Measurements from ENCODE around the gene SKAP1.
"Not testable (repeated sequence)": the region's sequence is repeated elsewhere in the genome, so short reads cannot be mapped to it uniquely, and the experiment has no call there.

SKAP1 gene

DNA sequence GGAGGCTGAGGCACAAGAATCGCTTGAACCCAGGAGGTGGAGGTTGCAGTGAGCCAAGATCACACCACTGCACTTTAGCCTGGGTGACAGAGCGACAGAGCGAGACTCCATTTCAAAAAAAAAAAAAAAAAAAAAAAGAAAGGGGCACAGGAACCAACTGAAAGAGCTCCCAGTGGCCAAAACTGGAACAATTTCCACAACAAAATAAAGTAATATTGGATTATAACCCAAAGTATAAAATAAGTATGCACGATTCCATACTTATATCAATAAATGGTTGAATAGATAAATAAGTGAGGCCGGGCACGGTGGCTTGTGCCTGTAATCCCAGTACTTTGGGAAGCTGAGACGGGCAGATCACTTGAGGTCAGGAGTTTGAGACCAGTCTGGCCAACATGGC is 19.2 kb downstream of the SKAP1 start:
- not testable (repeated sequence) for DNase-seq

DNA sequence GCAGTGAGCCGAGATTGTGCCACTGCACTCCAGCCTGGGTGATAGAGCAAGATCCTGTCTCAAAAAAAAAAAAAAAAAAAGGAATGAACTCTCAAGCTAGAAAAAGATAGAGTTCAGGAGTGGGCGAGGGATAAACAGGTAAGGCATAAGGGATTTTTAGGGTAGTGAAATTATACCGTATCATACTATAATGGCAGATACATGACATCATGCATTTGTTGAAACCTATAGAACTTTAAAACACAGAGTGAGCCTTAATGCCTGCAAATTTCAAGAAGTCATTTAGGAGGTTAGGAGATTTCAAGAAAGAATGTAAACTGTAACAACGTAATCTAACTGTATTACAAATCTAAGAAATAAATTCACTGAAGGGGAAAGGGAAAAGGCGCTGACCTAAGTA is 20.4 kb downstream of the SKAP1 start:
- DNase-seq = no peak

DNA sequence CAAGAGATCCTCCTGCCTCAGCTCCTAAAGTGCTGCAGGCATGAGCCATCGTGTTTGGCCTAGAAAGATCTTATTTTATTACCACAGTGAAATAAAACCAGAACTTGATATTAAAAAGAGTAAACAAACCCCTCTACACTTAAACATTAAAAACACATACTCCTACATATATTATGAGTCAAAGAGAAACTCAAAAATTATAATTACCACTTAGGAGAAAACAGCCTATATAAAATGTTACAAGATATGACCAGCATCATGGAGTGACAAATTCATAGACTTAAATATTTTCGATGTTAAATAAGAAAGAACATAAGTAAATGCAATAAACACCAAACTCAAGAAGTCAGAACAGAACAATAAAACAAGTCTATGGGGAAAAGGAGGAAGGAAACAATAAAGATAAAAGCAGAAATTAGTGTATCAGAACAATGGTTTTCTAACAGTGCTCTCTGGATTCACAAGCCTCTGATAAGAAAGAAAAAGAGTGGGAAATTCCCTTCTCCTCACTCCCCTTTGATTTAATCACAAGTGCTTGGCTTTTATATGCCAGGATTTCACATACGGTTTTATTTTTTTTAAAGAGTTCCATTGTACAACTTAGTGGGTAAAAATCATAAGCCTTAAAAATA is 23.0 kb downstream of the SKAP1 start:
- no peak for DNase-seq

DNA sequence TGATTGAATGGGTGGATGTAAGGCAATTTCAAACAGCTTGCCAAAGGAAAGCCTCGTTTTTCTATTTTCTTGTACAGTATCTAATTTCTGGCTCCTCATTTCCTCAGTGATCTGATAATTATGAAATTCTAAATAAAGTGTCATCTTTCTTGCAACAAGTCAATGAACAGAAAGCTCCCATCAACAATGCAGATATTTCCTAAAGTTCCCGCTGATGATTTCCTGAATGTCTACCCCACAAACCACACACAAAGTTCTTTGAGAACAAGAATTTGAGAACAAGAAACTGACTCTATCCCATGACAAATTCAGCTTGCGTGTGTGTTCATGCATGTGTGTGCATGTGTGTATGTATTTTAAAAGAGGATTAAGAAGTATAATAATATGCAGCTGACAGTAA is 35.2 kb downstream of the SKAP1 start:
- DNase-seq = no peak

DNA sequence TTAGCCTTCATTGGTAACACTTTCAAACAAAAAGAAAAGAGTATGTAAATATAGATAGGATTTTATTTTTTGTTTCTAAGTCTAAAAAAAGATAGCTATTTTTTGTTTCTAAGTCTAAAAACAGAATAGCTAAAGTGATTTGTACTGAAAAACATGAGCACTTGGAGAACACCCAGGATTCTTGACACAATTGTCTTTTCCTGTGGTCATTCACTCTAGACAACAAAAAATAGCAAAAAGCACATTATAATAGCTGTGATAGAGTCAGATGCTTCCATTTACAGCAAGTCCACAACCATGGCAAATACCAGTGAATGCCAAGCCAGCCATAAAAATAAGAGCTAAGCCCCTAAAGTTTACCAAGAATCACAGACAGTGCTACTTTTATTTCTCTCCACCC is 36.7 kb downstream of the SKAP1 start:
- no peak for DNase-seq

DNA sequence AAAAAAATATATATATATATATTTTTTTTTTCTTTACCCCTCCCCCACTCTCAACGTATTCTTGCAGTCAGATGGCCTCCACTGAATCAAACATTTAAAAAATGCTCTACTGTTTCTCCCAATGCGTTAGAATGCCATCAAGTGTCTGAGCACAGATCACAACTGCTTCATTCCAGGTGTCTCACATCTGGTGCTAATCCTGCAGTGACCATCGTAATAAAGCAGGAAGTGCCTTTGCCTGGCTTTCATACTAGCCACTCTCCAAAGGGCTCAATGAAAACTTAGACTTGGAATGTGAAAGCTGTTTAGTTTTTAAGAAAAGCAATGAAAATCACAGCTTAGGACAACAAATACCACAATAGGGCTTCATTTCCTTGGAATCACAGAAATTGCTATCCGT is 37.2 kb downstream of the SKAP1 start:
- DNase-seq = no peak

DNA sequence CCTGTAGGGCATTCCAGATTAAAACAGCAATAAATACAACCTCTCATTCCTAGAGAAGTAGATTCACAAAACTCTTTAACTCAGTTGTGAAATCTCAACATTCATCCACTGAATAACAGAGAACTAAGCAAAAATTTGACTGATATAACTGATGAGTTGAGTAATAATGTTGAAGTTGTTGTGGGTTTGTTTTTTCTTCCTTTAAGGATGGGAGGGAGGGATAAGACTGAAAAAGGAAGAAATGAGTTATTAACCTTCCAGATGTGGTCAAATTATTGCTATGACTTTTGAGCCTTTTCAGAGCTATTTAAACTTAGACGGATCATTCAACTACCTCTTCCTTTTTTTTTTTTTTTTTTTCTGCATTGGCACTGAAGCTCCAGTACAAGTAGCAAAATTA is 38.6 kb downstream of the SKAP1 start:
- no peak for DNase-seq

DNA sequence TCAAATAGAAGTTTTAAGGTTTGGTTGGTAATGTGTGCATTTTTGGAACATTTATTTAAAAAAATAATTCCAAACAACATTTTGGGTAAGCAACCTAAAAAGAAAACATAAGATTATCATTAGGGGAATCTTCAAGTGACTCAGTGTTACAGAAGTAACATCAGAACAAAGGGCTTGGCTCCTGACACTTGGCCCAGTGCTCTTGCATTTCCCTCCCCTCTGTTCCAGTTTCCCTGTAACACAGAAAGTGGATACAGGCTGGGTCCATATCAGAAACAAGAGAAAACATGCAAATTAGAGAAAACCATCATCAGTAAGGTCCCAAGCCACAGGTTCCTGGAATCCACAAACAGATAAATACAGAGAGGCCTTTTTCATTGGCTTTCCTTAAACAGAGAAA is 40.1 kb downstream of the SKAP1 start:
- DNase-seq = no peak

DNA sequence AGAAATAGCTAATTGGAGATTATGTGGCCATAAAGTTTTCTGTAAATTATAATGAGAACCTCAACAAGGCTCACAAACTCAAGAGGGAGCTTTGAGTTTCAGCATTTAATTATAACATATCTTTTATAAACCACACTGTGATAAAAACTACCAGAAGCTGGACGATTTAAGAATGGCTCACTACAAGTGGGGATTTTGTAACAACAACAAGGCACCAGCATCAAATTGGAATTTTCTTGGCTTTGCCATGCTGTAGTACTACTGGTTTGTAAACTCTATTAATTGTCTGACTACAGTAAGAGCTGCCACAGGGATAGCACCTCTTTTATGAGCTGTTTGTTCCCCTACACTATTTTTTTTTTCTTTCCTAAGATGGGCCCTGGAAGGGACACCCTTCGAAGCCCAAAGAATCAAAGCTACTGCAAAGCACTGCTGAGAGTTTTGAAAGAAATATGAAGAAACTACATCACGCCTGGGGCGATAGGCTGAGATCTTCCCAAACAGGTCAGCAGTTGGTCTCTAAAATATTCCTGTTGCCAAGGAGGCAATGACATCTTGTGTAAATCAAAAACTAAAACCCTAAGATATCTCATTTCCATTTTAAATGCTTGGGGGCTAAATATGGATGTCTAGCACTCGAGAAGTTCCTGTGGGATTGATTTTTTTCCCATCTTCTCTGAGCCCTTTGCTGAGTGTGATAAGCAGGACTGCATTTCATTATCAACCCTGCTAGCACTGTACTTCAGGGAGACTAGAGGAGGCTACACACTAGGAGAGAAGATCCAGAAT is 40.9 kb downstream of the SKAP1 start:
- DNase-seq = no peak

DNA sequence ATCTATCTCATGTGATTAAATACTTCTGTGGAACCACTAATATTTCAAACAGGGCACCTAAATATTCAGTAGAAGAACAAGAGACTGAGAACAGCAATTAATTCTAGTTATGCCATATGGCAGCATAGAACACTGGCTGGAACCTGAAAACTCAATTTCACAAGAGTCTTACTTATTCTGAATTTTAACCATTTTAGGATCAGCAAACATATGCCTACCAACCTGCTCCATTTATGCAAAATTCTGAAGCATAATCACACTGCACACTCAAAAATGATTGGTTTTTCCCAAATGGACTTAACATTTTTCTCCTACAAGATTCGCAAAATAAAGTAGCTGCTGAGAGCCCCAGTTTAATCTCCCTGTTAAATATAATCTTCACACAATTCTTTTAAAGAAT is 43.2 kb downstream of the SKAP1 start:
- DNase-seq = no peak

DNA sequence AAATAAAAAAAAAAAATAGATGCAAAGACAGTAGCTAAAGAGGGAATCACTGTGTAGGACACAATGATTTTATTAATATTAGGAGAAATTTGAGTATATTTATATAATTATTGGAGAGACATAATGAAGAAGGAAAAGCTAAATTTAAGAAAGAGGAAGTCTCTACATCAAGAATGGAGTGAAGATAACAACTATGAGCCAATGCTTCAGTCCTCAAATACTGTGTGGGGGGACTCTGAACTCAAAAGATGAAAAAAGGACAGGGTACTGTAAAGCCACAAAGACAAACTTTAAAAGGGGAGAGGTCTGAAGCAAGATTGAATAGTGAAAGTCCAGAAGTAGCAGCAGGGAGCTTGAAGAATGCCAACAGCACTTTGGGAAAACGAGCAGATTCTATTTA is 44.7 kb downstream of the SKAP1 start:
- no peak for DNase-seq

DNA sequence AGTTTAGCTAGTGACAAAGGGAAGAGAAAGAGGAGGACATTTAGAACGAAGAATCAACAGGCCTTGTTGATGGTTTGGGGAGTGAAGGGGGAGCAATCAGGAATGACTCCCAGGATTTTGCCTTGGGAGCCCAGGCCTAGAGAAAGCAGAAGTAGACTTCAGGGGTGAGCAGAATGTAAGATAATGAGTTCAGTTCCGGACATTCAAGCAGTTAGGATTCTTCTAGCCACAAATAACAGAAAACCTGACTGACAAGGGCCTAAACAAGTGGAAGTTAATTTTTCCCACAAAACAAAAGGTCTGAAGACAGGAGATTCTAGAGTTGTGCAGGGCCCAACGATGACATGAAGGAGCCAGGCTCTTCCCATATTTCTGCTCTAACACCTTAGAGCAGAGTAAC is 45.9 kb downstream of the SKAP1 start:
- DNase-seq = no peak

DNA sequence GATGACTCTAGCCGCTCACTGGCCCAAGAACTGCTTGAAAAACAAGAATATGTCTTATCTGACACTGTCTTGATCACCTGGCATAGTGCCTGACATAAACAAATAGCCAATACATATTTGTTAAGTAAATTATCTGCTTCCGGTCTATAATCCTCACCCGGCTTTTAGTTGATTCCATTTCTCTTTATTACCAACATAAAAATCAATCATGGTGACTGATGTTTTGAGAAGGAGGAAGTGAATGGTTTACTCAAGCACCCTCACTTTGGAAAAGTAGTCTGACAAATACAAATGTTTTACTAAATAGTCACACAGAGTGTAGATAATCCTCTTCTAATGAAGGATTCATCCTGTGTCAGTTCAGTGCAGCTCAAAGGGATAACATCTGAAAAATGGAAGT is 47.0 kb downstream of the SKAP1 start:
- DNase-seq = no peak

DNA sequence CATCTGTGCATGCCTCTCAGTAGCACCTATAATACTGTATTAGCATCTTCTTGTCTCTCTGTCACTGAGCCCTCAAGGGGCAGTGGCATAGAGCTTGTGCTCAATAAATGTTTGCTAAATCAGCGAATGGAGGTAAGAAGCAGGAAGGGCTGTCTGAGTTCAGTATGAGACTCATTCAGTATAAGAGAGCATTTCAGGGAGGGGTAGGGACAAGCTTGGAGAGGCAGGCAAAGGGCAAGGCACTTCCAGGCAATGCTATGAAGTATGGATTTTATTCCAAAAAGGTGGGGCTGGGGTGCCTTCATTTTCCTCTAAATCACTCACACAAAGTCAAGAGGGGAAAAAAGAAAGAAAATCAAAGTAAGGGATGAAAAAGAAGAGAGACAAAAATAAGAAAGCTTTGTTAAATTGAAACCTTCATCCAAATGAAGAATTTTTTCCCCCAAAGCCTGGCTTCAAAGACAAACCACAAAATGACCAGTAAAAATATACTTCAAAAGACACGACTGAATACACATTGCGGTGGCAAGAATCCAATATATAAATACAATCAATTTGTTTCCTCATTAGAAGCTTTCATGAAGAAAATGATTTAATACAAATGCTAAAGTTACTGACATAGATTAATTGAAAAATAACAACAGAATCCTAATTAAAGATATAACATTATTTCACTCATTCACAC is 51.2 kb downstream of the SKAP1 start:
- no peak for DNase-seq

DNA sequence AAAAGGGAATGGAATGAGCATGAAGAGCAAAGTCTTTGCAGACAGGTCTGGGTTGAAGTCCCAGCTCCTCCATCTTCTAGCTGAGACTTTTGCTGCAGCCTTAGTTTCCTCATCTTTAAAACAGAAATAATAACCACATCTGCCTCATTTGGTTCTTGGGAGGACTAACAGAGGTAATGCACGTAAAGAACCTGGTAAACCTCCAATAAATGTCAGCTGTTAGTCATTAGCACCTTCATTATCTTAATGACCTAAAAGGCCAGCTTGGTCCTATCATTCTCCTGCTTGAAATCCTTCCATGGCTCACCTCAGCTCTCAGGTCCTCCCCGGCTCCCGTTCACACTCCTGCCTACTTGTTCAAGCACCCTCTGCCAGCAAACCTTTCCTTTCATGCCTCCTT is 51.8 kb downstream of the SKAP1 start:
- DNase-seq = no peak

DNA sequence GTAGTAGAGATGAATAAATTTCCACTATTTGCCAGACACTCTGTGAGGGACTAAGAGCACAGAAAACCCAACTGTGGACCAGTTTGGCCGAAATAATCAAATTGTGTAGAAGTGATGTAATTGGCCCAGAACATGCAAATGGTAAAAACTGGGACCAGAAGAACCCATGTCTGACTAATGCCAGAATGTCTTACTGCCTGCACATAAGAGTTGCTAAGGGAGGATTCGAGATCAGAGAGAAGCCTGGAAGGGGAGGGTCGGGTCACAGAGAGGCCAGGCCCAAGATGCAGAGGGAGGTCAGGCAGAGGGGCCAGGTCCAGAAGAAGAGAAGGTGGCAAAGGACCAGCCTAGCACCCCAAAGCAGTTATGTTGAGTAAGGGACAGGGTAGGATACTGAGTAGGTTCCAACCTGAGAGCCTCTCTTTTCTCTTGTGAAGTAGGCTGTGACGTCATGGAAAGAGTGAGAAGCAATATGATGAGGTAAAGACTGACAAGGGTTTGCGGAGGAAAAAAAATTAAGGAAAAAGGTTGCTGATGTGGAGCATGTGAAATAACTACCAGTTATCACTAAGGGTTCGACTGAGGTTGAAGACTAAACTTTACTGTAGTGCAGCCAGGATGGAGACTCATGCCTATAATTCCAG is 53.2 kb downstream of the SKAP1 start:
- DNase-seq = no peak

DNA sequence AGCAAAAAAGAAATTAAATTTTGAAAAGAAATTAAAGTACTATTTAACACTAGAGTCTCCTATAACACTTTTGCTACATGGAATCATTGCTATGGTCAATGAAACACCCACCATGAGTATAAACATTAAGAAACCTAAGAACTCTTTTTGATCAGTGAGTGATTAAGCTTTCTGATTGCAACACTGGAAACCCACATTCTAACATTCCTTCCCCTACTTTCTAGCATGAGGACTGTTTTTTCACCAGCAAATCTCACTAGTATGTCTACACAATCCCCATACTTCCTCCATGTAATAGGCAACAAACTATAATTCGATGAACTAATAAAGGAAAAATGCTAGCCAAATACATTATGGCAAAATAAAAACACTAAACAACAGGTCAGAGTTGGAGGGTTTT is 54.7 kb downstream of the SKAP1 start:
- DNase-seq = no peak

DNA sequence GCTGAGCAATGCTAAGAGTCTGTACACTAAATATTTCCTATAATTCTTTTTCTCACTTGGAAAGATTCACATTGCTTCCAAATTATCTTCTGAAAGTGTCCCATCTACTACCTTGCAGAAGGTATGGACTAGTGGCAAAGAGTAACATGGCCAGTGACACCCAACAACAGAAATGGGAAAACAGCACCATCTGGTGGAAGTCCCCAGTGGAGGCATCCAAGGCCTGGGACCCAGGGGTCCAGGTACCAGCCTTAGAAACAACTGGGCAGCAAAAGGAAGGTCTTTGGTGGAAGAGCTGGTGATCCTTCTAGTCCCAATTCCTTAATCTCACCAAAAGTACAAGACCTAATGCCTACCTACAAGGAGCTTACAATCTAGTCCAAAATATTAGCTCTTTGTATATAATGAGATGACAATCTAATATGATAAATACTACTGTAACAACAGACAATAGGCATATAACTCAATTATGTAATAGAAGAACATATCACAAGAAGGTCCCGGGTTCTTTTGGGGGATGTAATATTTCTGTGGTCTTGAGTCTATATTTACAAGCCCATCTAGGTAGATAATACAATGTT is 55.3 kb downstream of the SKAP1 start:
- peak; percentile 49 for DNase-seq

DNA sequence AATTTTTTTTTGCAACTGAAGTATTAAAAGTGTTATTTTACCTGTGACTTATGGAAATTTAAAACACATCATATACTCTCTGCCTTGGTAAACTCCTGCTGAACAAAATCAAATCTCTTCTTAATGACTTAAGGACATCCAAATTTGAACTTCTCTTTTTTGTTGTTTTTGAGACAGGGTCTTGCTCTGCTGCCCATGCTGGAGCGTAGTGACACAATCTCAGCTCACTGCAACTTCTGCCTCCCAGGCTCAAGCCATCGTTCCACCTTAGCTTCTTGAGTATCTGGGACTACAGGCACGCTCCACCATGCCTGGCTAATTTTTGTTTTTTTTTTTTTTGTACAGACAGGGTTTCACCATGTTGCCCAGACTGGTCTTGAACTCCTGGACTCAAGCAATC is 56.1 kb downstream of the SKAP1 start:
- DNase-seq = no peak

DNA sequence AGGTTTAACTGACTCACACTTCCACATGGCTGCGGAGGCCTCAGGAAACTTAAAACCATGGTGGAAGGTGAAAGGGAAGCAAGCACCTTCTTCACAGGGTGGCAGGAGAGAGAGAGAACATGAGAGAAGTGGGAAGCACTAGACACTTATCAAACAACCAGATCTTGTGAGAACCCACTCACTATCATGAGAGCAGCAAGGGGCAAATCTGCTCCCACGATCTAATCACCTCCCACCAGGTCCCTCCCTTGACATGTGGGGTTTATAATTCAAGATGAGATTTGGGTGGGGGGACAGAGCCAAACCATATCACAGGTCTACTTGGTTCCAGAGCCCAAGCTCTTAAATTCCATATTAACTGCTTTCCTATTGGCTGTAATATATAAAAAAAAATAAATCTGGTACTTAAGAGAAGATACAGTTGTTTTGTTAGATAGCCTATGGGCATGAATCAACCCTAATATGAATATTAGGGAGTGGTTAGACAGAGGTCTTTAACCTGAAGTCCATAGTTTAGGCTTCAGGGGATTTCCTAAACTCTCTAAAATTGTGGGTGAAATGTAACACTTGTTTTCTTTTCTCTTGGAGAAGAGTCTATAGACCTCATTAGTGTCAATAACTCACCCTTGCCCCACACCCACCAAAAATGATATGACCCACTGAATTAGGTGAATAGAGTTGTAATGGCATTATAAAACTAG is 56.7 kb downstream of the SKAP1 start:
- no peak for DNase-seq

DNA sequence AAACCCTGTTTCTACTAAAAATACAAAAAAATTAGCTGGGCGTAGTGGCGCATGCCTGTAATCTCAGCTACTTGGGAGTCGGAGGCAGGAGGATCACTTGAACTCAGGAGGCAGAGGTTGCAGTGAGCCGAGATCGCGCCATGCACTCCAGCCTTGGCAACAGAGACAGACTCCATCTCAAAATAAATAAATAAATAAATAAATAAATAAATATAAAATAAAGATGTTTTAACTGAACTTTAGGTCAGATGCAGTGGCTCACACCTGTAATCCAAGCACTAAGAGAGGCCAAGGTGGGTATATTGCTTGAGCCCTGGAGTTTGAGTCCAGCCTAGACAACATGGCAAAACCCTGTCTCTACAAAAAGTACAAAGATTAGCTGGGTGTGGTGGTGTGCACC is 61.0 kb downstream of the SKAP1 start:
- not testable (repeated sequence) for DNase-seq

DNA sequence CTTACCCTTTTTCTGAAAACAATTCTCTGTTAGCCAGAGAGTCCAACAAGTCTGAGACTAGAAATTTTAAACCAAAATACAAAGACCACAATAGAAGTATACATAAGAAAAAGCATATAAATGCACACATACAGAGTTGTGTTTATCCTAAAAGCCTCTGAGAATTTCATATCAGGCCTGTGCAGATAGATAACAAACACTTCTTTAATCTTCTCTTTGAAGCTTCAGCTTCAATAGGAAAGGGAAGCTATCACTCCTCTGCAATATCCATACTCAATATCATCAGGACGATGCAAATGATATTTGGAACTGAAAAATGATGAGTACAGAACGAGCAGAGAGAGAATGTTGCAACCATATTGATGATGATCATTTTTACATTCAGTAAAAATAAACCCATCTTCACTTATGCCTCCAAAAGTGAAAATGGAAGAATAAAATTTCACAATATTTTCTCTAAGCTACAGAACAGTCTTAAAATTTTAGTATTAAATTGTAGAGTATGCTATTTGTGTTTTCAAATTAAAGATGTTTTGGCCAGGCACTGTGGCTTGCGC is 61.6 kb downstream of the SKAP1 start:
- no peak for DNase-seq
